HG03520 (cell line): ENCODE data around the gene DNASE1L3.
"Not testable (repeated sequence)": the region's sequence is repeated elsewhere in the genome, so short reads cannot be mapped to it uniquely, and the experiment has no call there.

ENCODE experiments used
- ATAC-seq: cut with Tn5 transposase; IDR thresholded peaks from one replicate; pipeline ENCODE4 v1.9.1; 2021; ENCODE audit warnings: mild to moderate bottlenecking, moderate library complexity; ENCODE audit not compliant: unreplicated experiment

The DNASE1L3 gene

DNA sequence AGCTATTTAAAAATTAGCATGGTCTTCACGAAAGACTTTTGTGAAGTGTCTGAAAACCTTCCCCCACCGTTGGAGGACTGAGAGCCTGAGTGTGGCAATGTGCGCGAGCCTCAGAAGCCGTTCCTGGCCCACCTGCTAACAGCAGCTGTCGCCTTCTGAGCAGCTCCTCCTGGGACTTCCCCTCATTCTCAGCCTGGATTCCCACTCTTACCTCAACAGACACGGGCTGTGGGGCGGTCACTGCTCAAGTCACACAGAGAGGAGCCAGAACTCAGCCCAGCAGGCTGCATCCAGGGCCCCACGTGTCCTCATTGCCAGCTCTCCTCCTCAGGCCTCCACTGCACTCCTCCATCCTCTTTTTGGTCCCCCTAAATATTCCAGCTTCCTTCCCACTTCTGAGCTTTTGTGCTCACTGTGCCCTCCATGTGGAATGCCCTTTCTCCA lies 7.8 kb downstream of the DNASE1L3 start:
- no peak for ATAC-seq

- ATAC-seq: not testable (repeated sequence)
Observed at GRCh38 chr3:58201451-58201850, 9.3 kb downstream of the DNASE1L3 start.

DNA sequence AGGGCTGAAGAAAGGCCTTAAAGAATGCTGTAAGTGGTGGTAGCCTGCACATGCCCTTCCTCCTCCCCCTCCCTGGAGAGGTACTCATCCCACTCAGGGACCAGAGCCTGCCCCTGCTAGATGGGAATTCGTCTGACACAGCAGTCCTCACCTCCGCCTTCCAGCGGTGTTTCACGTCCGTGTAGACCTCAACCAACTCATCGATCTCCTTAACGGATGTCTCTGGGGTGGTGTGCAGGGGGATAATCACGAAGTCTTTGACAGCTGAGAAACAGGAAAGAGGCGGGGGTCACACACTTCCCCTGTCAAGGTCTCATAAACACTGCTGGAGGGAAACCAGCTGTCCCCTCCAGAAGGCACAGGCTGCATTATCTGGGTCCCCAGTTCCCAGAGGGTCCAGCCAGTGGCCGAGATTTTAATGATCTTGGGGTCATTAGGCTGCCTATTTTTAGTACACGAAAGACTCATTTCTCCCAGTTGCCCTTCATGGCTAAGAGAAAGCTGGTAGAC lies 9.9 kb downstream of the DNASE1L3 start:
- no peak for ATAC-seq

- no peak for ATAC-seq
Observed at GRCh38 chr3:58200121-58200709, 10.6 kb downstream of the DNASE1L3 start.

GRCh38 chr3:58198804-58199203 lies 12.0 kb downstream of the DNASE1L3 start:
- no peak for ATAC-seq

DNA sequence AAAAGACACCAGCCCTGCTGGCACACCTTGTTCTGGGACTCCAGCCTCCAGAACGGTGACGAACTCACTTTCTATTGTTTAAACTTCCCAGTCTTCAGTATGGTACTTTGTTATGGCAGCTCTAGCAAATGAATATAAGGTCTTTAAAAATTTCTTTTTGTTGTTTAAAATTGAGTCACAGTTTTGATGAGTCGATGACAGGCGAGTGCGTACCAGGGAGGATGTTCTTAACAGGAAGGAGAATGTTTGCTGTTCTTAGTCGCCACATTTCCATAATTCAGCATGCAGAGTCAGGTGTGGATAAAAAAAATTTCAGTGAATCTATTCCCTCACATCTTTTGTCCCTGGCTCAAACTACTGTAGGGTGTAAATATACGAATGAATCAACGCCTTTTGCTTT lies 12.4 kb downstream of the DNASE1L3 start:
- no peak for ATAC-seq

DNA sequence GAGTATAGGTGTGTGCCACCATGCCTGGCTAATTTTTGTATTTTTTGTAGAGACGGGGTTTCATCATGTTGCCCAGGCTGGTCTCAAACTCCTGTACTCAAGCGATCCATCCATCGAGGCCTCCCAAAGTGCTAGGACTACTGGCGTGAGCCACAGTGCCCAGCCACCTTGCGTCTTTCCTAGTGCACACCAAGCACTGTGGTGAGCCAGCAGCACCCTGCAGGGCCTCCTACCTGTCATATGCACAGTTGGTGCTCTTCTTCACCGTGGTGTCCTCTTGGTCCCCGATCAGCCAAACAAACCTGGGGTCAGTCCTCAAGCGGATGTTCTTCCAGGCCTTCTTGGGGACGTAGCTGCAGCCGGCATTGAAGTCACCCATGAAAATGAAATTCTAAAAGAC lies 13.2 kb downstream of the DNASE1L3 start:
- ATAC-seq: no peak

DNA sequence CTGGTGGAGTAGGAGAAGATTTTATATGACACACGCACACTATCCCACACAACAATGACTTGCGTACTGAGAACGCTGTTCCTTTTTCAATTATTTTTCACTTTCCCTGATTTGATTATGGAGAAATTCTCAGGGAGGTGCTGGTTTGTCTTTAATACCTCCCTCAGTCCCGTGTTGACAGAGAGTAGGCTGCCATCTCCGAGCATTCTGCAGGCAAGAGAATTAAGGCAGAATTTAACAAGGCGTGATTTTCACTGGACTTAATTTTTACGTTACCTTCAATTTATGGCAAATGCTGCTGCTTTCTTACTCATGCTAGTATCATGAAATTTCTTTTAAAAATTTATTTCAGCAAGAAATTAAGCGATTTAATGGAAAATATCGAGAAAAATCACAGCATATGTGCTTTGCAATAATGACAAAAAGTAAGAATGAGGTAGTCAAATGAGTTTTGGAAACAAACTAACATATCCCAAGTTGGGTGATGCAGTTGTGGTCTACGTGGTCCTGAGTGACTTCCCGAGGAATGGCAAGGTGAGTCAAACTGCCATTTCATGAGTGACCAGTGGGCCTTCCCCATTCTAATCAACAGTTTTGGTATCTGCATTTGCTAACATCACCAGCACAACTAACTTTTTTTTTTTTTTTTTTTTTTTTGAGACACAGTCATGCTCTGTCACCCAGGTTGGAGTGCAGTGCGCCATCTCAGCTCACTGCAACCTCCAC lies 16.9 kb downstream of the DNASE1L3 start:
- ATAC-seq: no peak

GRCh38 chr3:58192069-58192468 lies 18.7 kb downstream of the DNASE1L3 start:
- no peak for ATAC-seq

- ATAC-seq: no peak
Observed at GRCh38 chr3:58191361-58191991, 19.3 kb downstream of the DNASE1L3 start.

- ATAC-seq: no peak
Observed at GRCh38 chr3:58190882-58191281, 19.9 kb downstream of the DNASE1L3 start.

GRCh38 chr3:58190291-58190690 lies 20.5 kb downstream of the DNASE1L3 start:
- no peak for ATAC-seq

DNA sequence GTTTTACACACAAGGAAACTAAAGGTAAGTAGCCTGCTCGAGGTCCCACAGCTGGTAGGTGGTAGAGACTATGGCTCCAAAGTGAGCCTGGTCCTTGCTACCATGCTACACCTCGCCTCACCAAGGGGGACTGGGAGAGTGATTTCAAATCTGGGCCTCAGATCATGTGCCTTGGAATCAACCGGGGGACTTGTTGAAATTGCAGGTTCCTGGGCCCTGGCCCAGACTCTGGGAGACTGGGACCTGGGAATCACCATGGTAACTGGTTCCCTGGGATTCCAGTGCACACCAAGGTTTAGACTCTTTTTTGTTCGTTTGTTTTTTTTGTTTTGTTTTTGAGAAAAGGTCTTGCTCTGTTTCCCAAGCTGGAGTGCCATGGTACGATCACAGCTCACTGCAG lies 21.1 kb downstream of the DNASE1L3 start:
- ATAC-seq: no peak

DNA sequence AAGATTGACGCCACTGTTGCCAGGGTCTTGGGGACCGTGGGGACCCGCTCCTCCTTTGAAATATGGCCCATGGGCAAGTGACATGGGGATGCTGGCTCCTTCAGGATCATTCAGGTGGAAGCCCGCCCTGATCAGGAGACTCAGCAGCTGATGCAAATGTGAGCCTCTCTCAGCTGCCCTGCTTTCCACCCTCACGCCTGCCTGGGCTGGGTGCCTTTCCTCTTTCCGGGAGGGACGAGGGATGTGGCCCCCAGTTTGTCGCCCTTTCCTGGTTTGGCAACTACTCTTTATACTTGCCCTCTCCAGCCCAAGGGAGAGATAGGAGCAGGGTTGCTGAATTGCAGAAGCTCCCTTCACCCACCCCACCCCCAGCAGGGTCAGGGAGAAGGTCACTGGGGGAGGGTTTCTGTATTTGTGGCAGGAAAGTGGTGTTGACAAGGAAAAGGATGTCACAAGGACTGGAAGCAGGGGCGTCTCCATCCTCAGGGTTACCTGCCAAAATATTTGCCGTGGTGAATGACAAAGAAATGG lies 21.8 kb downstream of the DNASE1L3 start:
- ATAC-seq: no peak

- ATAC-seq: no peak
Observed at GRCh38 chr3:58188173-58188564, 22.6 kb downstream of the DNASE1L3 start.

GRCh38 chr3:58184982-58185360 lies 25.8 kb downstream of the DNASE1L3 start:
- no peak for ATAC-seq

DNA sequence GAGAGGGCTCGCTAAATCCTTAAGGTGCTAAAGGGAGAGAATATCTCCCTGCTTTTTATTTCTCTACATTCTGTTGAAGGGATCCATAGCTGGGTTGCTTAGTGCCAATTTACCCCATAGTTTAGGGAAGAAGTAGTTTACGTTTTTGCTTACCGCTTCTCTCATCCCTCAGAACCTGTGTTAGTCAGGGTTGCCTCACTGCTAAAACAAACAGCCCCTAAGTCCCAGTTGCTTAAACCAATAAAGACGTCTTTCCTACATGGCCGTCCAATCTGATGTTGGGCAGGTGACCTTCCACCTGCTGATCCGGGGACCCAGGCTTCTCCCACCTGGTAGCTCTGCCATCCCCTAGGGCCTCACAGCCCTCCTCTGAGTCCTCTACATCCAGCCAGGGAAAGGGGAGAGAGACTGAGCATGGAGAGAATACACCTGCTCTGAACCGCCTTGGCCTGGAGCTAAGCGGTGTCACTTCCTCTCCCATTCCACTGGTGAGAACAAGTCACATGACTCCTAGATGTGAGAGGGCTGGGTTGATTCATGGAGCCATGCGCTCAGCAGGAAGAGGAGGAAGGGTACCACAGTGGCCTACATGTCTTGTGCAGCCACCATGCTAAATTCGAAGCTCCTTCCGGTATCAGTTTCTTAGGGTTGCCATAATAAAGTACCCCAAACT lies 26.3 kb downstream of the DNASE1L3 start:
- no peak for ATAC-seq

DNA sequence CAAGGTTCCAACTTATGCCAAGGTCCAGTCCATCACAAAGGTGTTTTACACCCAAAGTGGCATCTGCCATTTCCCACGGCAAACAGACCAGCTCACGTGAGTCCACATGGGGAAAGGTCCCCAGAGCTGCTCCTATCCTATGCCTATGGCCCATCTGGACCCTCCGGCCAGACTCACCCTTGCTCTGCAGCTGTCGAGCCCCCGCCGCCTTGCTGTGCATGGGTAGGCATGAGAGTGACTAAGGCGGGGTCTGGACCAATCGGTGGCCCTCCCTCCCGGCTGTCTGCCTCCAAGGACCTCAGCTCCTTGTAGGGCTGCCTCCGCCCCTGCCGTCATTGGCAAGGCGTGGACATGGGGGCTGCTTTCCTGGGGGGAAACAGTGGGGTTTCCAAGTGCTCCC lies 26.9 kb downstream of the DNASE1L3 start:
- ATAC-seq: no peak

GRCh38 chr3:58183221-58183620 lies 27.6 kb downstream of the DNASE1L3 start:
- ATAC-seq: no peak

DNA sequence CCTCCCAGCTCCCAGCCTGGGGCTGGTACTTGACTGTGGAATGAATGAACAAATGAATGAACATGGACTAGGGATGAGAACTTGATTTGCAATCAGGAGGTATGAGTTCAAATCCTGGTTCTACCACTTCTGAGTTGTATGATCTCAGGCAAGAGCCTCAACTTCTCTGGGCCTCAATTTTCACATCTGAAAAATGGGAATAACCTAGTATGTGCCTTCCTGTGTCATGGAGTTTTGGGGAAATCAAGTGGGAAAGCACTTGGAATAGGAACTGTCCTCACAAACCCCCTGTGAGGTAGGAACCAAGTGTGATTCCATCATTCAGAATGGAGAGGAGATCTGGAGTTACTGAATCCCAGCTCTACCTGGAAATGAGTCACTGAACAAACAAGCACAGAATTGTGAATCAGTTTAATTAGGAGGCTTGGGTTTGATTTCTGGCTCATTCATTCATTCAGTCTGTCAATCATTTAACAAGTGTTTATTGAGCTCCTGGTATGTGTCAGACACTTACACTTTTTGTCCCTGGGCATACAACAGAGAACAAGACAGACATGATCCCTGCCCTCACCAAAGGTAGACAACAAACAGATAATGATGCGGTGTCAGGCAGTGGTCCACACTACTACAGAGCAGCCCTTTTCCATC lies 29.7 kb downstream of the DNASE1L3 start:
- no peak for ATAC-seq
